Fibroblast of lung (primary cell): ENCODE measurements around the gene KLF16. TPM values are rescaled to one million over a fixed set of nuclear protein-coding genes. Genes with fewer than 3 reads are reported as not detected.

Experiments used
- DNase-seq, 2 donors: peaks; one replicate each; pipeline versions ENCODE4 v3.0.0 to v3.0.0-alpha.2; 2010; ENCODE audit warnings: low read depth in 2 of 2
- H2AFZ ChIP-seq: 2 replicates; pipeline ENCODE4 v1.5.1; 2012; ENCODE audit warnings: low read length, control low read depth, inconsistent platforms
- H3K27ac ChIP-seq: 2 replicates; pipeline ENCODE4 v1.5.1; 2011; ENCODE audit warnings: low read length, control low read depth; ENCODE audit not compliant: insufficient read depth
- H3K27me3 ChIP-seq: 2 replicates; pipeline ENCODE4 v1.5.1; 2011; ENCODE audit warnings: mild to moderate bottlenecking, low read length; ENCODE audit not compliant: control insufficient read depth, insufficient read depth
- H3K36me3 ChIP-seq: 2 replicates; pipeline ENCODE4 v1.5.1; 2011; ENCODE audit warnings: low read length; ENCODE audit not compliant: control insufficient read depth, insufficient read depth
- H3K4me1 ChIP-seq: 2 replicates; pipeline ENCODE4 v1.5.1; 2011; ENCODE audit warnings: low read length; ENCODE audit not compliant: control insufficient read depth, insufficient read depth; ENCODE audit errors: extremely low read depth
- H3K4me2 ChIP-seq: 2 replicates; pipeline ENCODE4 v1.5.1; 2011; ENCODE audit warnings: low read length, control low read depth; ENCODE audit not compliant: insufficient read depth; ENCODE audit errors: extremely low read depth
- H3K4me3 ChIP-seq, 4 experiments: fragments of 200-600 bp in 1 of 4; sonication (generic) in 1 of 4; replicated peaks in 1 of 4; 2 replicates each; pipeline ENCODE4 v1.5.1; 2011 to 2016; ENCODE audit warnings: low read length in 4 of 4, low read depth in 3 of 4, mild to moderate bottlenecking in 3 of 4, control low read depth in 2 of 4, inconsistent platforms in 1 of 4, mixed read lengths in 1 of 4; ENCODE audit not compliant: insufficient read depth in 1 of 4; ENCODE audit errors: control extremely low read depth in 1 of 4
- H3K79me2 ChIP-seq: 2 replicates; pipeline ENCODE4 v1.5.1; 2012; ENCODE audit warnings: mild to moderate bottlenecking, low read length, inconsistent platforms; ENCODE audit not compliant: control insufficient read depth, insufficient read depth
- H3K9ac ChIP-seq: 2 replicates; pipeline ENCODE4 v1.5.1; 2011; ENCODE audit warnings: mild to moderate bottlenecking, low read length, control low read depth; ENCODE audit not compliant: insufficient read depth
- H3K9me3 ChIP-seq: 2 replicates; pipeline ENCODE4 v1.5.1; 2012; ENCODE audit warnings: low read depth, low read length; ENCODE audit not compliant: control insufficient read depth, insufficient read depth
- H4K20me1 ChIP-seq: 2 replicates; pipeline ENCODE4 v1.5.1; 2011; ENCODE audit warnings: low read length; ENCODE audit not compliant: control insufficient read depth, insufficient read depth; ENCODE audit errors: extremely low read depth
- EZH2 ChIP-seq: IDR thresholded peaks from 2 replicates; pipeline ENCODE4 v1.5.1; 2012; ENCODE audit warnings: low read length, control low read depth, mild to moderate bottlenecking; ENCODE audit errors: missing control alignments
- polyA plus RNA-seq, 2 donors: library from polyadenylated mRNA; depleted of rRNA in 1 of 2; stranded (reverse) in 1 of 2; unstranded in 1 of 2; fragments of >200 nt; gene quantifications; 2 replicates each; pipeline ENCODE4 v1.2.1, GENCODE V29; 2011 to 2012; ENCODE audit warnings: missing spikeins in 1 of 2
- total RNA-seq: library from RNA; depleted of rRNA; stranded (reverse); fragments of >200 nt; gene quantifications from 2 replicates; pipeline ENCODE4 v1.2.1, GENCODE V29; 2014
- TF ChIP-seq, protein P1 (sequence below), 2 donors: IDR thresholded peaks in 1 of 2; conservative IDR thresholded peaks in 1 of 2; 1 replicate in 1 of 2; 2 replicates in 1 of 2; pipeline ENCODE4 v1.5.1; 2011 to 2012; ENCODE audit warnings: low read length in 2 of 2, control low read depth in 1 of 2, inconsistent platforms in 1 of 2, low read depth in 1 of 2, mild to moderate bottlenecking in 1 of 2

Gene KLF16
- total and polyA plus RNA-seq, 2 donors (not counting 1 experiment from before 2014, with no cell fraction given): 4.2 to 6.9 TPM

GRCh38 chr19:1828279-1829238 lies 34.8 kb downstream of the KLF16 start:
- H2AFZ ChIP-seq: no peak overlapping the region
- no peak for TF ChIP-seq EZH2
- TF ChIP-seq, protein P1, sequence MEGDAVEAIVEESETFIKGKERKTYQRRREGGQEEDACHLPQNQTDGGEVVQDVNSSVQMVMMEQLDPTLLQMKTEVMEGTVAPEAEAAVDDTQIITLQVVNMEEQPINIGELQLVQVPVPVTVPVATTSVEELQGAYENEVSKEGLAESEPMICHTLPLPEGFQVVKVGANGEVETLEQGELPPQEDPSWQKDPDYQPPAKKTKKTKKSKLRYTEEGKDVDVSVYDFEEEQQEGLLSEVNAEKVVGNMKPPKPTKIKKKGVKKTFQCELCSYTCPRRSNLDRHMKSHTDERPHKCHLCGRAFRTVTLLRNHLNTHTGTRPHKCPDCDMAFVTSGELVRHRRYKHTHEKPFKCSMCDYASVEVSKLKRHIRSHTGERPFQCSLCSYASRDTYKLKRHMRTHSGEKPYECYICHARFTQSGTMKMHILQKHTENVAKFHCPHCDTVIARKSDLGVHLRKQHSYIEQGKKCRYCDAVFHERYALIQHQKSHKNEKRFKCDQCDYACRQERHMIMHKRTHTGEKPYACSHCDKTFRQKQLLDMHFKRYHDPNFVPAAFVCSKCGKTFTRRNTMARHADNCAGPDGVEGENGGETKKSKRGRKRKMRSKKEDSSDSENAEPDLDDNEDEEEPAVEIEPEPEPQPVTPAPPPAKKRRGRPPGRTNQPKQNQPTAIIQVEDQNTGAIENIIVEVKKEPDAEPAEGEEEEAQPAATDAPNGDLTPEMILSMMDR (conservative IDR thresholded peaks at IDR 0.05 in 1 of 2, IDR thresholded peaks at IDR 0.05 in 1 of 2; ENCODE audit: low read depth in 1 of 2, low read length in 2 of 2): no peak
- H3K4me2 ChIP-seq: no peak overlapping the region
- peaks cover 16% of the 10 kb centered on the region for H3K79me2 ChIP-seq
- no peak overlapping the region for H3K4me3 ChIP-seq
- no peaks in the 10 kb centered on the region for H3K27me3 ChIP-seq
- peaks cover 10% of the 10 kb centered on the region for H3K4me1 ChIP-seq
- H3K27ac ChIP-seq: no peak overlapping the region
- no peak overlapping the region for H3K9ac ChIP-seq
- H3K36me3 ChIP-seq: peaks cover 8% of the 10 kb centered on the region
- DNase-seq: no peak
- no peaks in the 10 kb centered on the region for H4K20me1 ChIP-seq
- no peaks in the 10 kb centered on the region for H3K9me3 ChIP-seq

- no peaks in the 10 kb centered on the region for H3K9me3 ChIP-seq
- no peak for DNase-seq
- no peak for TF ChIP-seq EZH2
- TF ChIP-seq, protein P1 (conservative IDR thresholded peaks at IDR 0.05 in 1 of 2, IDR thresholded peaks at IDR 0.05 in 1 of 2; ENCODE audit: low read depth in 1 of 2, low read length in 2 of 2): no peak
- H3K27ac ChIP-seq: no peak overlapping the region
- H2AFZ ChIP-seq: no peak overlapping the region
- peaks cover 10% of the 10 kb centered on the region for H3K36me3 ChIP-seq
- no peak overlapping the region for H3K4me3 ChIP-seq
- no peak overlapping the region for H3K4me2 ChIP-seq
- H4K20me1 ChIP-seq: no peaks in the 10 kb centered on the region
- no peak overlapping the region for H3K9ac ChIP-seq
- peaks cover 5% of the 10 kb centered on the region for H3K4me1 ChIP-seq
- H3K27me3 ChIP-seq: no peaks in the 10 kb centered on the region
- H3K79me2 ChIP-seq: peaks cover 14% of the 10 kb centered on the region
Measured at GRCh38 chr19:1827566-1828278, 35.7 kb downstream of the KLF16 start.
